A549 (cell line): ENCODE measurements around the gene MAGIX. TPM values are rescaled to one million over a fixed set of nuclear protein-coding genes. Genes with fewer than 3 reads are reported as not detected.

Experiments used
- ATAC-seq, 2 experiments: fragments of 200-7000 bp in 1 of 2; fragments of >200 bp in 1 of 2; cut with Nextera tagmentation in 1 of 2; cut with Tn5 transposase in 1 of 2; 3 replicates each; pipeline versions ENCODE4 v1.8.0 to v1.9.1; 2018 to 2020; ENCODE audit warnings: mild to moderate bottlenecking in 1 of 2, moderate library complexity in 1 of 2
- CTCF ChIA-PET: fragments of 300-600 bp; sonication (Branson Sonifier 250); formaldehyde crosslinking; extraction: SDS; loops from one replicate; lab custom pipeline; 2021; ENCODE audit warnings: antibody characterized with exemption, inconsistent platforms; lab: Yijun Ruan, JAX
- POLR2A ChIA-PET: fragments of 350-600 bp; formaldehyde crosslinking; extraction: SDS; loops from one replicate; lab custom pipeline; 2021; ENCODE audit warnings: antibody characterized with exemption, inconsistent platforms; lab: Yijun Ruan, JAX
- DNase-seq, 2 experiments: peaks; one replicate each; pipeline versions ENCODE4 v3.0.0 to v3.0.0-alpha.2; 2011 to 2016; ENCODE audit warnings: low read depth in 1 of 2, low spot score in 1 of 2
- FAIRE-seq: peaks from 2 replicates; lab custom pipeline; 2011; peaks lifted over from hg19 to GRCh38; lab: Jason Lieb, UNC
- H3K27ac ChIP-seq, 2 experiments: fragments of >200 bp; sonication (Bioruptor Twin); formaldehyde crosslinking; 3 replicates each; pipeline ENCODE4 v1.5.1; 2016 to 2017
- H3K4me1 ChIP-seq: fragments of >200 bp; sonication (Bioruptor Twin); formaldehyde crosslinking; 3 replicates; pipeline ENCODE4 v1.6.1; 2016
- H3K4me2 ChIP-seq: fragments of >200 bp; sonication (Bioruptor Twin); formaldehyde crosslinking; 3 replicates; pipeline ENCODE4 v1.6.1; 2016
- H3K4me3 ChIP-seq: fragments of >200 bp; sonication (Bioruptor Twin); formaldehyde crosslinking; 3 replicates; pipeline ENCODE4 v1.5.1; 2016
- H3K9me3 ChIP-seq: fragments of >200 bp; sonication (Bioruptor Twin); formaldehyde crosslinking; 3 replicates; pipeline ENCODE4 v1.6.1; 2016
- BCL3 ChIP-seq: fragments of >200 bp; sonication (Bioruptor Twin); formaldehyde crosslinking; IDR thresholded peaks from 3 replicates; pipeline ENCODE4 v1.6.1; 2016
- CEBPB ChIP-seq, 2 experiments: fragments of >200 bp in 1 of 2; sonication (Bioruptor Twin) in 1 of 2; formaldehyde crosslinking in 1 of 2; IDR thresholded peaks; 2 replicates each; pipeline ENCODE4 v1.6.1; 2012 to 2016
- CHD4 ChIP-seq: fragments of 200-600 bp; sonication (generic); IDR thresholded peaks from 2 replicates; pipeline ENCODE4 v1.6.1; 2016; ENCODE audit warnings: antibody characterized with exemption, mild to moderate bottlenecking, borderline replicate concordance
- E2F6 ChIP-seq: IDR thresholded peaks from 2 replicates; pipeline ENCODE4 v1.6.1; 2012; ENCODE audit warnings: low read depth, borderline replicate concordance
- EHF ChIP-seq: fragments of 250-450 bp; sonication (Bioruptor Pico); IDR thresholded peaks from 2 replicates; pipeline ENCODE4 v1.5.0; 2020; ENCODE audit warnings: mild to moderate bottlenecking
- EHMT2 ChIP-seq: fragments of 200-600 bp; sonication (generic); IDR thresholded peaks from 2 replicates; pipeline ENCODE4 v1.6.1; 2016; ENCODE audit warnings: antibody characterized with exemption, low read depth, mild to moderate bottlenecking, moderate library complexity
- EP300 ChIP-seq, 2 experiments: fragments of >200 bp; sonication (Bioruptor Twin); formaldehyde crosslinking; IDR thresholded peaks; 2 replicates in 1 of 2; 3 replicates in 1 of 2; pipeline ENCODE4 v1.6.1; 2016 to 2017
- FOXS1 ChIP-seq: fragments of 250-450 bp; sonication (Bioruptor Pico); IDR thresholded peaks from 2 replicates; pipeline ENCODE4 v1.5.0; 2020; ENCODE audit warnings: mild to moderate bottlenecking, moderate library complexity
- GATA3 ChIP-seq: IDR thresholded peaks from 2 replicates; pipeline ENCODE4 v1.6.1; 2012; ENCODE audit warnings: borderline replicate concordance
- HES2 ChIP-seq: fragments of >200 bp; sonication (Bioruptor Twin); formaldehyde crosslinking; IDR thresholded peaks from 2 replicates; pipeline ENCODE4 v1.6.1; 2016
- HMGXB4 ChIP-seq: fragments of 250-450 bp; sonication (Bioruptor Pico); IDR thresholded peaks from 2 replicates; pipeline ENCODE4 v1.5.0; 2021; ENCODE audit warnings: mild to moderate bottlenecking, moderate library complexity, borderline replicate concordance
- HOXB5 ChIP-seq: fragments of 250-450 bp; sonication (Bioruptor Pico); IDR thresholded peaks from 2 replicates; pipeline ENCODE4 v1.5.0; 2020; ENCODE audit warnings: mild to moderate bottlenecking, moderate library complexity
- JUNB ChIP-seq: fragments of >200 bp; sonication (Bioruptor Twin); formaldehyde crosslinking; IDR thresholded peaks from 2 replicates; pipeline ENCODE4 v1.6.1; 2016
- MAFK ChIP-seq: fragments of 450-650 bp; IDR thresholded peaks from 2 replicates; pipeline ENCODE4 v1.6.1; 2014; ENCODE audit not compliant: partially characterized antibody
- MAX ChIP-seq: IDR thresholded peaks from 2 replicates; pipeline ENCODE4 v1.6.1; 2012
- MAZ ChIP-seq: fragments of 150-350 bp; IDR thresholded peaks from 2 replicates; pipeline ENCODE4 v1.6.1; 2014; ENCODE audit warnings: antibody characterized with exemption, low read depth, low read length, borderline replicate concordance
- NPAS2 ChIP-seq: fragments of 250-450 bp; sonication (Bioruptor Pico); IDR thresholded peaks from 2 replicates; pipeline ENCODE4 v1.8.0; 2022; ENCODE audit warnings: mild to moderate bottlenecking, moderate library complexity, borderline replicate concordance
- PBX3 ChIP-seq: IDR thresholded peaks from 2 replicates; pipeline ENCODE4 v1.6.1; 2012
- PHF8 ChIP-seq: fragments of 200-600 bp; sonication (generic); IDR thresholded peaks from 2 replicates; pipeline ENCODE4 v1.6.1; 2016; ENCODE audit warnings: low read depth, mild to moderate bottlenecking, antibody characterized with exemption, moderate library complexity, borderline replicate concordance
- RARB ChIP-seq: fragments of 250-450 bp; sonication (Bioruptor Pico); IDR thresholded peaks from 2 replicates; pipeline ENCODE4 v1.8.0; 2021; ENCODE audit warnings: mild to moderate bottlenecking, moderate library complexity
- RCOR1 ChIP-seq: fragments of 150-350 bp; IDR thresholded peaks from 2 replicates; pipeline ENCODE4 v1.6.1; 2014; ENCODE audit warnings: antibody characterized with exemption, low read length, low read depth
- SMC3 ChIP-seq: fragments of >200 bp; sonication (Bioruptor Twin); formaldehyde crosslinking; IDR thresholded peaks from 3 replicates; pipeline ENCODE4 v1.6.1; 2018; ENCODE audit warnings: inconsistent platforms
- SREBF2 ChIP-seq: fragments of 450-650 bp; IDR thresholded peaks from 2 replicates; pipeline ENCODE4 v1.6.1; 2014; ENCODE audit warnings: mild to moderate bottlenecking, moderate library complexity
- TFCP2L1 ChIP-seq: fragments of 250-450 bp; sonication (Bioruptor Pico); IDR thresholded peaks from 2 replicates; pipeline ENCODE4 v1.5.0; 2021; ENCODE audit warnings: mild to moderate bottlenecking
- WGBS: methylation state at CpG from one replicate; pipeline ENCODE4 v1.1.6; 2017; ENCODE audit errors: missing lambda C conversion rate; 5-methylcytosine and 5-hydroxymethylcytosine counted together
- polyA plus RNA-seq, 4 experiments: library from polyadenylated mRNA; depleted of rRNA in 3 of 4; stranded (reverse); fragments of >200 nt; fragmentation: RNase III in 1 of 4; extraction: RNeasy Plus Mini Kit Qiagen cat#74134 plus additional on column Dnase treatment in 1 of 4; gene quantifications; 2 replicates in 3 of 4; 3 replicates in 1 of 4; pipeline ENCODE4 v1.2.3, GENCODE V29; 2011 to 2017

MAGIX gene
- polyA plus RNA-seq, 2 of the 4 experiments (the other 2 are of a cell fraction), result 1.1 to 2.2 TPM

- TF ChIP-seq PHF8 (no peak), HOXB5 (CRISPR knock-in tag) (no peak), E2F6 (no peak), HMGXB4 (CRISPR knock-in tag) (no peak), EHMT2 (no peak), JUNB (no peak), PBX3 (no peak), MAX (no peak), FOXS1 (CRISPR knock-in tag) (no peak), GATA3 (no peak), RCOR1 (no peak), MAZ (no peak), EP300 (IDR thresholded peaks at IDR 0.05) (no peak), TFCP2L1 (CRISPR knock-in tag) (no peak), NPAS2 (CRISPR knock-in tag) (no peak), MAFK (no peak), HES2 (no peak), CEBPB (IDR thresholded peaks at IDR 0.05) (no peak), CHD4 (no peak)
- H3K4me3 ChIP-seq, result no peak overlapping the region
- ChIA-PET POLR2A (no interaction called here), CTCF (interaction anchor here (7.7 kb wide), 1 partner anchor 8 kb away, joined by 54 read pairs; no protein-coding TSS in a partner anchor)
- H3K9me3 ChIP-seq, result no peaks in the 10 kb centered on the region
- FAIRE-seq (no peak), ATAC-seq (no peak), DNase-seq (no peak)
- H3K4me2 ChIP-seq, result no peak overlapping the region
- peak overlapping the region in 1 of 2 experiments; percentile 83; a peak in 2 of 6 replicates for H3K27ac ChIP-seq
- WGBS, result 86% methylated on average over 8 of the region's 8 CpGs
- peaks cover 14% of the 10 kb centered on the region for H3K4me1 ChIP-seq
Observed at GRCh38 chrX:49147282-49147681, 15.3 kb upstream of the MAGIX start.

- H3K4me3 ChIP-seq, result no peak overlapping the region
- no peaks in the 10 kb centered on the region for H3K9me3 ChIP-seq
- ATAC-seq (no peak), DNase-seq (no peak), FAIRE-seq (no peak)
- H3K4me1 ChIP-seq, result peaks cover 14% of the 10 kb centered on the region
- H3K4me2 ChIP-seq, result peak overlapping the region; percentile 45
- POLR2A ChIA-PET, result no interaction called here
- 90% methylated on average over 10 of the region's 13 CpGs for WGBS
- CTCF ChIA-PET, result no interaction called here
- H3K27ac ChIP-seq, result peak overlapping the region; percentile 79 to 83
- TF ChIP-seq SREBF2, result no peak
- TF ChIP-seq E2F6, result no peak
- no peak for TF ChIP-seq PHF8
- TF ChIP-seq EHF, result no peak
- TF ChIP-seq BCL3, result no peak
- TF ChIP-seq RARB (CRISPR knock-in tag), result no peak
- TF ChIP-seq SMC3, result no peak
- no peak for TF ChIP-seq HES2
- no peak for TF ChIP-seq PBX3
- TF ChIP-seq, all 56 proteins: peak for 0
Observed at GRCh38 chrX:49147936-49148335, 14.6 kb upstream of the MAGIX start.
